GM18517 (cell line): ENCODE results near the gene EXOC4.
A peak's percentile ranks its signal among the peaks of the same experiment; 100 is the strongest.

Experiments
- ATAC-seq: cut with Tn5 transposase; IDR thresholded peaks from one replicate; pipeline ENCODE4 v1.9.1; 2021; ENCODE audit warnings: mild to moderate bottlenecking, moderate library complexity; ENCODE audit not compliant: unreplicated experiment

Gene EXOC4

GRCh38 chr7:134084488-134085144 lies 831.7 kb downstream of the EXOC4 start:
- peak; percentile 74 for ATAC-seq

GRCh38 chr7:134085311-134085710 lies 832.4 kb downstream of the EXOC4 start:
- no peak for ATAC-seq

GRCh38 chr7:134086998-134087735 lies 834.3 kb downstream of the EXOC4 start:
- ATAC-seq = no peak

- no peak for ATAC-seq
Measured at GRCh38 chr7:134088199-134088598, 835.3 kb downstream of the EXOC4 start.

- no peak for ATAC-seq
Measured at GRCh38 chr7:134089446-134089845, 836.6 kb downstream of the EXOC4 start.

- no peak for ATAC-seq
Measured at GRCh38 chr7:134098072-134098471, 845.2 kb downstream of the EXOC4 start.

GRCh38 chr7:134101716-134102115 lies 848.8 kb downstream of the EXOC4 start:
- ATAC-seq = no peak

- ATAC-seq = no peak
Measured at GRCh38 chr7:134104166-134104565, 851.3 kb downstream of the EXOC4 start.

- no peak for ATAC-seq
Measured at GRCh38 chr7:134105841-134106240, 853.0 kb downstream of the EXOC4 start.

- ATAC-seq = no peak
Measured at GRCh38 chr7:134108802-134109201, 855.9 kb downstream of the EXOC4 start.

- no peak for ATAC-seq
Measured at GRCh38 chr7:134113655-134114054, 860.8 kb downstream of the EXOC4 start.

- ATAC-seq = no peak
Measured at GRCh38 chr7:134114992-134115391, 862.1 kb downstream of the EXOC4 start.
